Activated CD4-positive, alpha-beta T cell treated with anti-CD3 and anti-CD28 coated beads, Interleukin-2, amount 50 U/mL, for 1 hour (primary cell): ENCODE measurements around the gene PPFIBP2.

Experiments used
- DNase-seq: peaks from one replicate; pipeline ENCODE4 v3.0.0-alpha.2; 2020

Gene PPFIBP2

DNA sequence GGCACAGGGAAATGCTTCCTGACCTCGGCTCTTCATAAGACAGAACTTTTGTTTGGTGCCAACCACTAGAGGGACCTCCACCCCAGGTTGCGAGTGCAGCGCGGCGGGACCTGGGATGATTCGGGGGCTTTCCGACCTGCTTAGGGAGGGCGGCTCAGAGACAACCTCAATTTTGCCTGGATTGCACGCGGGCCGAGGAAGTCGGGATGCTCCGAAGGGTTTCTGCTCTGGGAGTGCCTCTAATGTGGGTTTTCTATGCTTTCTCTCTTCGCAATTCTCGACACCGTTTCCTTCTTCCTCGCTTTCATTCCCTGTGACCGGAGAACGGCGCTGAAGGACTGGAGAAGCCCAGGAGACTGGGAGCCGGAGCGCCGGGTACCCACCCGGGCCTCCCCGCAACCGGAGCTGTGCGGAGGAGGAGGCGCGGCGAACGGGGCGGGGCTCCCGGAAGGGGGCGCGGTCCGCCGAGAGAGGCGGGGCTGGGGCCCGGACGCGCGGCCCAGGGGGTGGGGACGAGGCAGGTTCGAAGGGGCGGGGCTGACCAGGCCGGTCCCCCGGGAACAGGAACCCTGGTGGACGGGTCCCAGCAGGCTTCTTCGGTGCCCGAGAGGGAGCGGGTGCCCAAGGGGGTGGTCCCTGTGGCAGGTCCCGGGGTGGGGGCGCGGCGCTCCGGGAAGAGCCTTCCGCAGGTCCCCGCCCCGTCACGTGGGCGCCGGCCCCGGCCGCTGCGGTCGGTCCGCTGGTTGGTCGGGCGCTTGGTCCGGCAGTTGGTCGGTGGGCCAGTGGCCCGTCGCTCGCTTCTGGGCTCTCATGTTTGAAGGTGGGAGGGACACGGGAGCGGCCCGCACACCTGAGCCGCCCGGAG, at the start of gene PPFIBP2:
PPFIBP2 (plus strand) TSS at position 766 of the 865 bp plus-strand sequence. CDS start 35,477 bp downstream, outside the sequence.
- peak; percentile 78 for DNase-seq

DNA sequence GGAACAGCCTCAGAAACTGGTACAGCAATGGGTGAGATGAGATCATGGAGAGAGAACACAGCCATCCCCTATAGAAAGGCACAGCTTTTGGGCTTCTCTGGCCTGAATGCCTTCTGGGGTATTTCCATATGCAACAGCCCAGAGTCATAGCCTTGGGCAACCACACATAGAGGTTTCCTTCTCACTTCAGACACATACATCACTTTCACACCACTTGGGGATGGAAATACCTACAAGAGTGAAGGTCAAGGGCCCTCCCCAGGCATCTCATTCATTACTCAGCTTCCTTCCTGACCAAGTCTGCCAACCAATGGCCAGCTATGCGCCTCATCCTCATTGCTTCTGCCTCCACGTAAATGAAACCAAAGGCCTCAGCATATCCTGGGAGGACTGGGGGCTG, 46.1 kb upstream of the PPFIBP2 start:
- DNase-seq: no peak

DNA sequence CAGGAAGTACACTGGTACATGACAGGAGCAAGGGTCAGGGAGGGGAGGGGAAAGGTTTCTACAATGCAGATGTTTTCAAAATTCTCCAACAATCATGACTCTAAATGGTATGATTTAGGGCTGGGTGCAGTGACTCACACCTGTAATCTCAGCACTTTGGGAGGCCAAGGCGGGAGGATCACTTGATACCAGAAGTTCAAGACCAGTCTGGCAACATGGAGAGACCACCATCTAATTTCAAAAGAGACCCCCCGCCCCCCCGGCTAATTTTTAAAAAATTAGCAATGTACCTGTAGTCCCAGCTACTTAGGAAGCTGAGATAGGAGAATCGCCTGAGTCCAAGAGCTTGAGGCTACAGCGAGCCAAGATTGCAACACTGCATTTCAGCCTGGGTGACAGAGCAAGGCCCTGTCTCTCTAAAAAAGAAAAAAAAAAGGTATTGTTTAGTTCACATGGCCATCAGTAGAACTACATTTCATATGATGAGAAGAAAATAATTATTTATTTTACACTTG, 44.4 kb upstream of the PPFIBP2 start:
- no peak for DNase-seq

DNA sequence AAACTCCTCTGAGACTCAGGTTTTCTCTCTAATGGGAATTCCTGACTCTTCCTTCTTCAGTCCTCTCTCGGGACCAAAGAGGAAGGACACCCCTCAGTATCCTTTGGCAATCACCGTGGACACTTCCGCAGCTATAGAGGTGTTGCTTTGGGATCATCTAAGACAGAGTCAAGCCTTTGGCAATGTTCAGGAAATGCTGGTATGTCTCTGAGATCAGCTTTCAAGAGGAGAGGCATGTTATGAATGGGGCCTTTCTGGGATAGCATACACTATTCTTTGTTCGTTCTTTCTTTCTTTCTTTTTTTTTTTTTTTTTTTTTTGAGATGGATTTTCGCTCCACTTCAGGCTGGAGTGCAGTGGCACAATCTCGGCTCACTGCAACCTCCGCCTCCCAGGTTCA, 42.7 kb upstream of the PPFIBP2 start:
- no peak for DNase-seq

DNA sequence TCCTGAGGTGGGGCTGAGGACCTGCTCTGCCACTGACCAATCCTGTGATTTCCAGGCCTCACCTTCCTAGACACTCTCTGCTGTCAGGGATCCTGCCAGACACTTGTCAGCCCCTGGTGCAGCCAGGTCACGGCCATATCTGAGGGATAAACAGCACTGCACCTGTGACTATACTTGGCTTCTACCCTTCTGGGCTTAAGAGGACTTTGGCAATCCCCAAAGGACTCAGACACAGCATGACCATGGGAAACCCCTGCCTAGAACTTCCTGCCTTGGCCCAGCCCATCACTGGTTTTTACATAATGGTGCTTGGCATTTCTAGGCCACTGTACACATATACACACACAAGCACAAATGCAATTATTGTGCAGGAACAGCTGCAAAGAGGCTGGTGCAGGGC, 40.1 kb upstream of the PPFIBP2 start:
- DNase-seq: no peak

DNA sequence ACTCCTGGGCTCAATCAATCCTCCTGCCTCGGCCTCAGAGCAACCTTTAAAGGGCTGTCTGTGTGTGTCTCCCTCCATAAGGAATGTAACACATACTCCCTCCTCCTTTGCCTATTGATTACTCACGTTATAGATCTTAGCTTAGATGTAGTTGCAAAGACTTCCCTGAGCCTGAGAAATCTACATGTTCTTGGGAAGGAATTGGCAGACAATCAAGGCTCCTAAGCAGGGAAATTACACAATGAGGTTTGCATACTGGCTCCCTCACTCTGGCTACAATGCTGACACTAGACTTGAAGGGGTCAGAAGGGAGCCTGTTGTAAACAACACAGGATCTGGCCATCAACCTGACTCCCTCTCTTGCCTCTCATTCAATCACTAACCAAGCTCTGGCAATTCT, 33.7 kb upstream of the PPFIBP2 start:
- no peak for DNase-seq

DNA sequence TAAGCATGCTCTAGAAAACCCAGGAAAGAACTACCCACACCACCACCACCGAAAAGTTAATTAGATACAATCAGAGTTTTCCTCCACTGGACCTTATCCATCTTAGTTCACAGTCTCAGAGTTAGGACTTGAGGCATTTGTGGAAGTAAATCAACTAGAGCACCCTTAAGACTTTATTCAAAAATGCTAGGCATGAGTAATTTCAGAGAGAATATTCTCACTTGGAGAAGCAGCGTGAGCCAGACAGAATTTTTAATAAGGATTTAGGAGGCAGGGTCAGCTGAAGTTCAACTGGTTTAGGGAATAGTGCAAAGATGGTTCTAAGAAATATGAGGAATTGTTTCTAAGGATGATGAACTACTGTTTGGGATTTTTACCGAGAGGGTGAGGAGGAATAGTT, 29.7 kb upstream of the PPFIBP2 start:
- no peak for DNase-seq

DNA sequence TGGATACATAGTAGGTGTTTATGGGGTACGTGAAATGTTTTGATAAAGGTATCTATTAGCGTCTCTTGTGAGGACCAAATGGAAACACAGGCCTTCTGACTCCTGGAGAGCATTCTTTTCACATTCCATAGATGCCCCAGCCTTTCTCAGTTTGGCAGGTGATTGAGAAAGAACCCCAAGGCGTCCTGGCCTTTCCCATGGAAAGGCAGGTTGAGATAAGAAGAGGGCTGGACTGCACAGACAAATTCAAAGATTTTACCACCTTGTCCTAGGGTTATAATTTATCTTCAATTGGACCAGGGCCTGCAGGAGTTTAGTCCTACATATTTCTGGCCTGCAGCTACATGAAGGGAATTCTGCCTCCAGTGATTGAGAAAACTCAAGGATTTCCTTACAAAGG, 29.2 kb upstream of the PPFIBP2 start:
- no peak for DNase-seq

DNA sequence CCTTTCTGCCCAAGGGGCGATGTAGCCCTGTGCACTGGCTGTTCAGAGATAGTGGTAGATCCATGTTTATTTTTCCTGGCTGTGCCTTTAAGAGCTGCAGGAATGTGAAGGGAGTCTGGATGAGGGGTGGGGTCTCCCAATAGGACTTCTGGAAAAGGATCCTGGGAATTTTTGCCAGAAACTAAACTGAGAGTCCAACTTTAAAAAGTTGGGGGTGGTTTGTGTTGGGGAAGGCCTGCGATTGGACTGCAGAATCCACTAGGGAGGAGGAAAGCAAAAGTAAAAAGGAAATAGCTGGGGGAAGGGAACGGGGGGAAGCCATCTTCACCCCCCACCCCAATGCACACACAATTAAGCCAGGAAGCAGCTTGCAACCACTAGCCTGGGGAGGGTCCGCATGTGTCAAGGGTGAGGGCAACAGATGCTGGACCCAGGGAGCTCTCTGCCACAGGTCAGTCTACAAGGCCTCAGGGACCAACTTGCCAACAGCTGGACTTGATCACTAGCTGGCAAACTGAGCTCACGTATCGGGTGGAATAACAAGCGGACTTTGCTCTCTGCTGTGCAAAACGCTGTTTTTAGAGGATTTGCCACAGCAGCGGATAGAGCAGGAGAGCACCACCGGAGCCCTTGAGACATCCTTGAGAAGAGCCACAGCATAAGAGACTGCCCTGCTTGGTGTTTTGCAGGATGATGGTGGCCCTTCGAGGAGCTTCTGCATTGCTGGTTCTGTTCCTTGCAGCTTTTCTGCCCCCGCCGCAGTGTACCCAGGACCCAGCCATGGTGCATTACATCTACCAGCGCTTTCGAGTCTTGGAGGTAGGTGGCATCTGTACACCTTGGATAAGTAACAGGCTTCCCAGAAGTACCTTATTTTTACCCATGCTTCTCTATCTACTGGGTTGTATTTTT, 28.4 kb upstream of the PPFIBP2 start, which contains the start of gene OLFML1:
OLFML1 (plus strand) TSS at position 321 of the 912 bp plus-strand sequence; CDS start at position 691, 370 bp downstream.
- no peak for DNase-seq

DNA sequence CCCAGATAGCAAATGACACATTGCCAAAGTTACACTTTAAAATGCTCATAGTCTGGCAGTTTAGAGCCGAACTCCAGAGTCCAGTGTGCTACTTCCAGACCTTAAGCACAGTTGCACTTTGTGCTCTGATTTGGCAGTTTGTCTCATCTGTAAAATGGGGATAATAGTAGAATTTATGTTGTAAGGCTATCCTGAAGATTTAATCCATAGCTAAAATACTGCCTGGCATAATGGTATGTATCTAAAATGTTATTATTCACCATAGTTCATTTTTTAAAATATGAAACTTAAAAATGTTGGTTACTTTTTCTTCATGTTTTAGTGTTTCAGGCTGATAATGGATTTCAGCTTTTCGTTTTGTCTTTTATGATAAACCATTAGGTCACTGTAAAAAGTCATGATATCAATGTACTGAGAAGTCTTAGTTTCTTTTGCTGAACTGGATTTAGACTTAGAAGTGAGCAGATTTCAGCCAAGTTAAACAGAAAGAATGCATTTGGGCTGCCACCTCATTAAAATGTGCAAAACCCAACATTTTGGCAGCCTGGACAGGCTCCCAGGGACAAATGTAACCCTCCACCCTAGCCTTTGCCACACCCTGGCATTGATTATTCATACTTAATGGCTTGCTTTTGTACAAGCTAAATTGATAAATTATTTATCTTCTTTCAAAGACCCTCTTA, 27.6 kb upstream of the PPFIBP2 start:
- DNase-seq: no peak

DNA sequence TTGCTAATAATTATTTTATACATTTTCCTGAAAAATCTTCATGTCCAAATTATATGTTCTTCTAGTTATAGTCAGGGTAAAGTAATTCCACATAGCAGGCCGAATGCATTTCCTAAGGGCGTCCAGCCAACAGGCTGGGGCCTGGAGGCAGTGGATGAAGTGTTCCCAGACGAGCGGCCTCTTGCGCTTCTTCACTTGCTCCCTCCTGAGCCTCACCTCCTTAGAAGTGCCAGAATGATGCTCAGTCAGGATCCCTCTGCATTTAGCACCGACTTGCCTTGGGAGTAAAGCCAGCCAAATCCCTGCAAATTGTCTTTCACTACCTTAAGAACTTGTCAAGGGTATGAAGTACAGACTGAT, 27.0 kb upstream of the PPFIBP2 start:
- no peak for DNase-seq

DNA sequence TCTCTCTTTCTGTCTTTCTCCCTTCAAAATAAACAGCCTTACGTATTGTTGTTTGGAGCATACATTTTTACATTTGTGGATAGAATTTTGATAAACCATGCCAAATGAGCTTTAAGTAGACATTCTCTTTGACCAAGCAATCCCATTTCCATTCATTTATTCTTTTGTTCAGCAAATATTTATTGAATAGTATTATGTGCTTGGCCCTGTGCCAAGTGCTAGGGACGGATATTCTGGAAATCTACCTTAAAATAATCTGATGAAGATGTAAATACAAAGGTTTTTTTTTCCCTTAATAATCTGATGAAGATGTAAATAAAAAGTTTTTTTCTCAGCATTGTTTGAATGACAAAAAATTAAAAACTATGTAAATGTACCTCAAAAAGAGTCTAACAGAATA, 26.4 kb upstream of the PPFIBP2 start:
- no peak for DNase-seq

DNA sequence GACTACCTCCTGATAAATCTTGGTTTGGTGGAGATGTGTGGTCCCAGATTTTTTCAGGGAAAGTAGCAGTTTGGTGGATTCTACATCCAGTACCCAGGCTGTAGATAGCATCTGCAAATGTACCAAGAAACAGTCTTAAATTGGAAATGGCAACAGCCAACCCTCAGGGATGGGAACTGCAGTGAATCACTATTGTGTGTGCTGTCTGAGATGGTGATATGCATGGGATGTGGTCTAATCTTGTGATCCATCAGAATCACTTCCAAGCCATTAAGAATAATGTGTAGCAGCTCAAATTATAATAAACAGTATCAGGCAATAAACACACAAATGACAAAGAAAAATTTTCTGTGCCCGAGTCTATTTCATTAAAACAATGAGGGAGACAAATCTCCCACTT, 25.1 kb upstream of the PPFIBP2 start:
- DNase-seq: no peak

DNA sequence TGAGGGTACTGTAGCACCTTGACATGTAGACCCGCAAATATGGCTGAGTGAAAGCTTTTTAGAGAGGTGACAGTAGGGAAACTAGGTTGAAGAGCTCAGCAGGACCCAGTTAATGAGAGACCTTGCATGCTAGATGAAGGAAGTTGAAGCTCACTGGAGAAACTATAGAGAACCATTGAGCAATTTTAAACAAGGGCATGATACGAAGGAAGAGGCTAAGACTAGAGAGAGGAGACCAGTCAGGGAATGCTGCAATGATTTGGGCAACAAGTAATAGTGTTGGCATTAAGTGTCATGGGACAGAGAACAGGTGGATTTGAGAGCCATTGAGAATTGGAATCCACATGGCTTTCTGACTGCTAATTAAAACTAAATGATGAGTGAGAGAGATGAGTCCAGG, 24.4 kb upstream of the PPFIBP2 start:
- DNase-seq: no peak

DNA sequence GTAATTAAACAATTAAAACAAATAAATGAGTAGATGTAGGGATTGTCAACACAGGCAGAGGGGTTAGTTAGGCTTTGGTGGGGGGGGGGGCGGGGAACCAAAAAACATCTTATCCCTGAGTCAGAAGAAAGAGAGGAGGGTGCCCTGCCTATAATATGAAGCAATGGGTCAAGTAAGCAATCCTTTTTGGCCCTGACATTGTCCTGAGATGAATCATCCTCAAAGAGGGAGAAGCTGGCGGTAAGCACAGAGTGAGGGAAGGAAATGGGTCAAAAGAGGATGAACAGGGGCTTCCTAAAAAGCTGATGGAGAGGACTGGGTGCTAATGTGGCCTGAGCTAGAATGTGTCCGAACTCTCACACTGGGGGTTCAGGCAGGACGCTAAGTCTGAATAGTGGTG, 23.7 kb upstream of the PPFIBP2 start:
- DNase-seq: no peak

DNA sequence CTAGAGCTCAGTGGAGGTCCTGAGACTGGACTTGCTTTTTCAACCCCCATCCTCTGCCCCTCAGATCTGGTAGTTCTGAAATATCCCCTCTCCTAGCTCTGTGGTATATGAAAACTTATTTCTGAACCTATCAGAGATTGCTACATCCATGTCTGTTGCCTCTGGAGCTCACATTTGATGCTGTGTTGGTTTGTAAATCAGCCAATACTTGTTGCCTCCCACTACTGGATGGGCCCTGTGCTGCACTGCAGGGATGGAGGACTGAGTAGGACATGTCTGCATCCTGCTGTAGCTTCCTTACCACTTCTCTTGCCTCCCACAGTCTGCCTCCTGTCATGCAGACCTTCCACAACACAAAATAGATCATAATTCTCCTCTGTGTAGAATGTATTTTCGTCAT, 23.3 kb upstream of the PPFIBP2 start:
- DNase-seq: no peak

DNA sequence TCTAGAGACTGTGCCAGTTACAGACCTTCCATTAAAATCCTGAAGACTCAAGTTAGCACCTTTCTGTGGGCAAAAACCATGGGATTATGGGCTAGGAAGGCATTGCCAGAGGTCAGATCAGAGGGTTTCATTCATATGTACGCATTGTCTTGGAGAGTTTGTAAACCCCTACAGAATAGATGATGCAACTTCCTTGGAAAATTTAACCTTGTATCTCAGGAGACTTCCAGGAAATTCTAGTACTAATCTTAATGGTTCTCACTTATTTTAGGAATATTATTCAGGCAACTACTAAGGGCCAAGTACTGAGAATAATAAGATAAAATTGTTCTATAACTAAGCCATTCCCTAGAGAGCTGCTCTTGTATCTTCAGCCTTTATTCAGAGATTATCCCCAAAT, 21.5 kb upstream of the PPFIBP2 start:
- no peak for DNase-seq

DNA sequence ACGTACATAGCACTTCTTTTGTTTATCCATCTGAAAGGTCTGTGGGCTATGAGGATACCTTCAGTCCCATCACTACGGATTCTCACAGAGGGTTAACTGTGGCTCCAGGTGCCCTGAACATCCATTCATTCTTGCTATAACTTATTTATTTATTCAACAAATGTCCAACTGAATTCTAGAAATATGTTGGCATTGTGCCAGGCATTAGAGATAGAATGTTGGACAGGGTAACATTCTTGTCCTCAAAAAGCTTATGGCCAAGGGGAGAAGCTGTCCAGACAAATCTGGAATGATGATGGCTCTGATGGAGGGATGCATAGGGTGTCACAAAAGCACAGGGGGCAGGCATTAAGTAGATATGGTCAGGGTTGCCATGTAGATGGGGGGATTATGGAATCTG, 20.1 kb upstream of the PPFIBP2 start:
- DNase-seq: no peak

DNA sequence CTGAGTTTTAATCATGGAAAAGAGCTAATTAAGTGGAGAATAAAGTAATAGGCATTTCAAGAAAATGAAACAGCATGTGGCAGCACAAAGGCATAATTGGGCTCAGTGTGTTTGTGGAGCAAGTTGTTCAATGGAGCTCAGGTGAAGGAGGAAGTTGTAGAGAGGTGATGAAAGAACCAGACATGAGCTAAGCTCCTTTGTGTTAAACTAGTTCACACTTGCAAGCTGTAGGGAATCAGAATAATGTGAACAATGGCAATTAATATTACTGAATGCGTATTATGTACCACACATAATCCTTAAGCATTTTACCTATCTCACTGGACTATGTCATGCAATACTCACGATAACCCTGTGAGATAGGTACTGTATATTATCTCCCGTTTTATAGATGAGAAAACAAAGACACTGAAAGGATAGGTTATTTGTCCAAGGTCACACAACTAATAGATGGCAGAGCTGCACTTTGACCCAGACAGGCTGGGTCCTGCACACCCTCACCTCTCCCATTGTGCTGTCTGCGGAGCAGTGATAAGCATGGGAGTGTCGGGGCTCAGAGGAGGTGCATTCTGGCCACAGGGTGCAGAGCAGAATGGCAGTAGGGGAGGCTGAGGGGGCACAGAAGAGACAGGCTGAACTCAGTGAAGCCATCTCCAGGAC, 19.6 kb upstream of the PPFIBP2 start:
- no peak for DNase-seq

DNA sequence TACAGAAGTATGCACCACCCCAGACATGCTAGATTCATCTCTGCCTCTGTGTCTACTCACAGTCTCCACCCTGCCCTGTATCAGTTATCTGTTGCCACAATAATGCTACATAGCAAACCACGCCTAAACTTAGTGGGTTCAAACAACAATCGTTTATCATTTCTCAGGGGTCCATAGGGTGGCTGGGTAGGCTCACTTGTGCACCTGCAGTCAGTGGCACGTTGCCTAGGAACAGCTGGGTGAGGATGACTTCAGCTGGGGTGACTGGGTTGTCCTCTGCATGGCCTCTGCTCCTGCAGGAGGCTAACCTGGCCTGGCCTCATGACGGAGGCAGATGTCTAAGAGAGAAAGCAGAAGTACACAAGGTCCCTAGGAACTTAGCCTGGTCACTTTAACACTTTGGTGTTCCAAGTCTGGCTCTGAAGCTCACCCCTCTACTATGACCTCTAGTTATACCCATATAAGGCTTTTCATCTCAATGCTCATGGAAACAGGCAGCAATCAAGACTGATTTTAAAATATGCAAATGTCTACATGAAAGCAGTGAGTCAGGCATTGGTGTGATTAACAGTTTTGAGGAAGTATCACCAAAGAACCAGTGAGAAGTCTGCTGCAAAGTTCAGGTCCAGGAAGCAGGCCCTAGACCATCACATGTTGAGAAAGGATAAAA, 17.8 kb upstream of the PPFIBP2 start:
- no peak for DNase-seq

DNA sequence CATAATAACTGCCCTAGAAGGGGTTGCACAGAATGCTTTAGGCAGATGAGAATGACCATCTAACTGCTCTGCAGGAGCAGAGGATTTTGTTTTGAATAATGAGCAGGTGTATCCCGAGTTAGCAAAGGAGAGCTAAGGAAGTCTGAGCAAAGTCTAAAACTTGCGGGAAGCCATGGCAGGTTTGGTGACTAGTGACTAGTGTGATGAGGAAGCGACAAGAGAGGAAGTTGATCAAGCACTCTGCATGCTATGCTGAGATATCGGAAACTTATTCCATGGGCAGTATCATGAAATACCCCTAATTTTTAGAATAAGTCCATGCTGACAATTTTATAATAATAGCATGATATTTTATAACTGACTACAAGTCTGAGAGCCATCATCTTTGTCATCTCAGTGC, 15.6 kb upstream of the PPFIBP2 start:
- DNase-seq: no peak

DNA sequence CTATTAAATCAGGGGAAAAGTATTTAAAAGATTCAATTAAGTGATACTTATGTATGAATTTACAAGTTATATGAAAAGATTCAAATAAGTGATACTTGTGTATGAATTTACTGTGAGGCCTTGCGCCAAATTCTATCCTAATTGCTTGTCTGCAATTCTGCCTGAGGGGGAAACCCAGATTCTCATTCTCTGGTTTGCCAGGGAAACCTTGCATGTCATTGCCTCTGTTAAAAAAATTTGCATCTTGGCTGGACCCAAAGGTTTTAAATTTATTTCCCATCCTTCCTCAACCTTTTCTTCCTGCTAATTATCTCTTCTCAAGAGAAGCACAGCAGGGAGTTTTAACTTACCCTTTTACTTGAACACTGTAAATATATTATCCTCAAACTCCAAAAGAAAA, 14.7 kb upstream of the PPFIBP2 start:
- no peak for DNase-seq
